Gastrocnemius medialis (tissue), 4 donors: ENCODE measurements around the gene NRDC.

Source experiments
- CTCF ChIP-seq, 5 experiments: fragments of 450-650 bp in 3 of 5; fragments of 200-600 bp in 2 of 5; sonication (generic) in 2 of 5; IDR thresholded peaks in 4 of 5; conservative IDR thresholded peaks in 1 of 5; 1 replicate in 4 of 5; 2 replicates in 1 of 5; pipeline ENCODE4 v1.5.1; 2016 to 2019; ENCODE audit warnings: antibody characterized with exemption in 5 of 5, mild to moderate bottlenecking in 3 of 5, moderate library complexity in 3 of 5
- POLR2A ChIP-seq, 2 donors: fragments of 450-650 bp; IDR thresholded peaks; one replicate each; pipeline ENCODE4 v1.6.1; 2017; ENCODE audit warnings: antibody characterized with exemption in 2 of 2, mild to moderate bottlenecking in 2 of 2, moderate library complexity in 2 of 2

DNA sequence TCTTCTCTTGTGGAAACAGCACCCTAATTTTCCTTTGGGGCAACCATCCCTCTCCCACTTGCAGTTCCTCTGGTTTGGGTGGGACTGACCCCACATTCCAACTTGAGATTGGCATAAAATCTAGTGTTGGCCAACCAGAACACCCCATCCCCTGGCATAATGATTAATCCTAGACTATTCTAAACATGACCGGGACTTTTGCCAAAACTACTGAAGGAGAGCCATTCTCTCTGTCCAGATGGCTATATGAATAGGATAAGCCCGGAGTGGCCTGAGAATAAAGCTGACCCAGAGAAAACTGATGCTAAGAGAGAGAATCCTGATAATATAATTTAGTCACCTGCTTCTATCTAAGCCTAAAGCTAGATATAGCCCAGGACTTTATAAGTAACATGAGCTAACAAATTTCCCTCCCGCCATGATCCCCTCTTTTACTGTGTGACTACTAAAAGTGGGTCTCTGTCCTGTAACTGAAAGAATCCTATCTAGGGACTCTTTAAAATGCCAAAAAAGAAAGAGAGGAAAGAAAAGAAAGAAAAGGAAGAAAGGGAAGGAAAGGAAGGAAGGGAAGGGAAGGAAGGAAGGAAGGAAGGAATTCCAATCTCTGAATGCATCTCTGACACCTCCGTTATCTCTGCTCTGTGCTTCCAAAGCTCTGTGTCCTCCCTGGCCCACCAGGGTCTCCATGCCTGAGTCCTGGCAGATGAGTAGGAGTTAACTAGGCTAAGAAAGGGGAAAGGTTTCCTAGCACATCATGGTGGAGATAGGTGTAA lies 28.0 kb upstream of the NRDC start:
- TF ChIP-seq CTCF (IDR thresholded peaks at IDR 0.05 in 4 of 5, conservative IDR thresholded peaks at IDR 0.05 in 1 of 5) (no peak), POLR2A (IDR thresholded peaks at IDR 0.05) (no peak)
